HG03521 (cell line): Measurements from ENCODE around the gene MASP2.
"Not testable (repeated sequence)": the region's sequence is repeated elsewhere in the genome, so short reads cannot be mapped to it uniquely, and the experiment has no call there.

Source experiments
- ATAC-seq: cut with Tn5 transposase; IDR thresholded peaks from one replicate; pipeline ENCODE4 v1.9.1; 2021; ENCODE audit warnings: mild to moderate bottlenecking, moderate library complexity; ENCODE audit not compliant: unreplicated experiment

Gene MASP2

DNA sequence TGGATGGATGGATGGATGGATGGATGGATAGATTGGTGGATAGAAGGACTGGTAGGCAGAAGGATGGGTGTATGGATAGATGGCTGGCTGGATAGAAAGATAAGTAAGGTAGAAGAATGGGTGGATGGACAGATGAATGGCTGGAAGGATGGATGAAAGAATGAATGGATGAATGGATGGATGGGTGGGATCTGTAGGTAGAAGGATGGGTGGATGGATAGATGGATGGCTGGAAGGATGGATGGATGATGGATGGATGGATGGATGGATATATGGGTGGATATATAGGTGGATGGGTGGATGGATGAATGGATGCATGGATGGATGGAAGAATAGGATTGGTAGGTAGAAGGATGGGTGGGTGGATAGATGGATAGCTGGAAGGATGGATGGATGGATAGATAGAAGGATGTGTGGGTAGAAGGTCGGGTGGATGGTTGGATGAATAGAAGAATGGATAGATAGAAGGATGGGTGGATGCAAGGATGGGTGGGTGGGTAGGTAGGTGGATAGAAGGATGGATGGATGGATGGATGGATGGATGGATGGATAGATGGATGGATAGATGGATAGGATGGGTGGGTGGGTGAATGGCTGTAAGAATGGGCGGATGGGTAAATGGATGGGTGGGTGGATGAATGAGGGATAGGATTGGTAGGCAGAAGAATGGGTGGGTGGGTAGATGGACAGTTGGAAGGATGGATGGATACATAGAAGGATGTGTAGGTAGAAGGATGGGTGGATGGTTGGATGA, 7.5 kb downstream of the MASP2 start:
- ATAC-seq: no peak

- no peak for ATAC-seq
Observed at GRCh38 chr1:11037740-11038182, 9.3 kb downstream of the MASP2 start.

DNA sequence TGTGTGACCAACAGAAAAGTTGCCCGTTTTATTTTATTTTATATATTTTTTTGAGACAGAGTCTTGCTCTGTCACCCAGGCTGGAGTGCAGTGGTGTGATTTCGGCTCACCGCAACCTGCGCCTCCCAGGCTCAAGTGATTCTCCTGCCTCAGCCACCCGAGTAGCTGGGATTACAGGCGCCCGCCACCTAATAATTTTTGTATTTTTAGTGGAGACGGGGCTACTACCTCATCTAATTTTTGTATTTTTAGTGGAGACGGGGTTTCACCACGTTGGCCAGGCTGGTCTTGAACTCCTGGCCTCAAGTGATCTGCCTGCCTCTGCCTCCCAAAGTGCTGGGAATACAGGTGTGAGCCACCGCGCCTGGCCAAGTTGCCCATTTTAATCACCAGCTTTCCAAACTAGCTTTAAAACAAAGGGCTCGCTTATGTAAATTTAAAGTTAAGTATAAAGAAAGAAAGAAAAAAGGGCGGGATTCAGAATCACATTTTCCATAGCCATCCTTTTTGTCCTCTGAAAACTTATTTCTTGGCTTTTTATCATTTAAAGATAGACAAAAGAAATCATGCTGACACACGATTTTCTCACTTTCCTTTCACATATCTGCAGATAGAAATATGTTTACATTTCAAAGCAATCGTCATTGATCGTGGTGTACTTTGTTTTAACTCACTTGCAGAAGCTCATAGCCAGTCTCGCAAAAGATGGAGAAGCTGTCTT, 9.9 kb downstream of the MASP2 start:
- not testable (repeated sequence) for ATAC-seq

DNA sequence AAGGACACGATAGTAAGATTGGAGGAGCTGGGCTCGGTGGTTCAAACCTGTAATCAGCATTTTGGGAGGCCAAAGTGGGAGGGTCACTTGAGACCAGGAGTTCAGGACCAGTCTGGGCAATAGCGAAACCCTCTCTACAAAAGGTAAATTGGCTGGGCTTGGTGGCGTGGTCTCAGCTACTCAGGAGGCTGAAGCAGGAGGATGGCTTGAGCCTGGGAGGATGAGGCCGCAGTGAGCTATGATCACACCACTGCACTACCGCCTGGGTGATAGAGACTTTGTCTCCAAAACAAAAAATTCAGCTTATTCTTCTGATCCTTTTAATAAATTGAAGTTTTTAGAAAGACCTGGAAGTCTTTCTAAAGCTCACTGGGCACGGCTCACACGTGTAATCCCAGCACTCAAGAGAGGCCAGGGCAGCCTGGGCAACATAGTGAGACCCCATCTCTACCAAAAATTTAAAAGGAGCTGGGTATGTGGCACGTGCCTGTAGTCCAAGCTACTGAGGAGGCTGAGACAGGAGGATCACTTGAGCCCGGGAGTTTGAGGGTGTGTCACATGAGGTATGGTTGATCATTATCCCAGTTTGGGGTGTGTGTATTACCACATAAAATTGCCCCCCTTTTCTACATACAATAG, 15.3 kb downstream of the MASP2 start:
- ATAC-seq: no peak

- no peak for ATAC-seq
Observed at GRCh38 chr1:11030865-11031264, 16.2 kb downstream of the MASP2 start.

GRCh38 chr1:11028018-11028417, 19.0 kb downstream of the MASP2 start:
- no peak for ATAC-seq

- no peak for ATAC-seq
Observed at GRCh38 chr1:11027316-11027715, 19.7 kb downstream of the MASP2 start.

DNA sequence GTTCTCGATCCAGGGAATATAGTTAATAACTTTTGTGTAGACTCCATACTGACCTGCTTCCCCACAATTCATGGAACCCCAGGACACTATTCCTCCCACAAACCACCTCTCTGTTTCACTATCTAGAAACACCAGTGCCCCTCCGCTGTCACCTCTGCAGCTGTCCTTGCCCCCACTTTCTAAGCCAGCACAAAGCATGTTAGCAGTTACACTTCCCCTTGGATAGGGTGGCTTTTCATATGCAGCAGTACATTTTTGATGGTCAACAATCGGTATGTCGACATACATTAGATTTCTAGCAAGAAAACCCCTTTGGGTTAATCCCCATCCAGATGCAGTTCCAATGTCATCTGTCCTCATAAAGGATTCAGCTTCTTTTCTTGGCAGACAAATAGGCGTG, 20.1 kb downstream of the MASP2 start:
- ATAC-seq: no peak

GRCh38 chr1:11026052-11026451, 21.0 kb downstream of the MASP2 start:
- no peak for ATAC-seq

DNA sequence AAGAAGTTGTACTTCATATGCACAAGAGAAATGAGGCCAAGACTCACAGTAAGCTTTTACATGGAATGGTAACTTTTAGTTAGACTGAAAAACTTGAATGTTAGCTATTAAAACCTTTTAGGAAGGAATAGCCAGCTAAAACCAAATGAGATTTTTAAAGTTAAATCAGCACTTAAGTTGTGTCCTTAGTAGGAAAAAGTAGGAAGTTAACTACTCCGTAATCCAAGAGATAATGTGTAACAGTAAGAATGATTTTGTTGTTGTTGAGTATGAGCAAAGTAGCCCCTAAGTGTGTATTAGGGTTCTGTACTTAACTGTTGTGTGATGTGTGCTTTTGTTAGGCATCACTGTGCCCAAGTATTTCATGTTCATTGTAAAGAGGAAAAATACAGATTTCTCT, 21.4 kb downstream of the MASP2 start:
- ATAC-seq: no peak

GRCh38 chr1:11024874-11025203, 22.2 kb downstream of the MASP2 start:
- ATAC-seq: no peak

DNA sequence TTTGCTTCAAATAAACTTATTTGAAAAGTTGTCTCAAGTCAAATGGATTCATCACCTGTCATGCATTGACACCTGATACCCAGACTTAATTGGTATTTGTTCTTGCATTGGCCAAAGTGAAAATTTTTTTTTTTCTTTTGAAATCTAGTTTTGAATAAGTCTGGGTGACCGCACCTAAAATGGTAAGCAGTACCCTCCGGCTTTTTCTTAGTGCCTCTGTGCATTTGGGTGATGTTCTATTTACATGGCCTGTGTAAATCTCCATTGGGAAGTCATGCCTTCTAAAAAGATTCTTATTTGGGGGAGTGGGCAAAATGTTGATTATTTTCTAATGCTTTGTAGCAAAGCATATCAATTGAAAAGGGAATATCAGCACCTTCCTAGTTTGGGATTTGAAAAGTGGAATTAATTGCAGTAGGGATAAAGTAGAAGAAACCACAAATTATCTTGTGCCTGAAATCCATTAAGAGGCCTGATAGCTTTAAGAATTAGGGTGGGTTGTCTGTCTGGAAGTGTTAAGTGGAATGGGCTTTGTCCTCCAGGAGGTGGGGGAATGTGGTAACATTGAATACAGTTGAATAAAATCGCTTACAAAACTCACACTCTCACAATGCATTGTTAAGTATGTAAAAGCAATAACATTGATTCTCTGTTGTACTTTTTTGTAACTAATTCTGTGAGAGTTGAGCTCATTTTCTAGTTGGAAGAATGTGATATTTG, 22.7 kb downstream of the MASP2 start:
- no peak for ATAC-seq

- no peak for ATAC-seq
Observed at GRCh38 chr1:11023201-11023600, 23.8 kb downstream of the MASP2 start.

- no peak for ATAC-seq
Observed at GRCh38 chr1:11019971-11020370, 27.1 kb downstream of the MASP2 start.

DNA sequence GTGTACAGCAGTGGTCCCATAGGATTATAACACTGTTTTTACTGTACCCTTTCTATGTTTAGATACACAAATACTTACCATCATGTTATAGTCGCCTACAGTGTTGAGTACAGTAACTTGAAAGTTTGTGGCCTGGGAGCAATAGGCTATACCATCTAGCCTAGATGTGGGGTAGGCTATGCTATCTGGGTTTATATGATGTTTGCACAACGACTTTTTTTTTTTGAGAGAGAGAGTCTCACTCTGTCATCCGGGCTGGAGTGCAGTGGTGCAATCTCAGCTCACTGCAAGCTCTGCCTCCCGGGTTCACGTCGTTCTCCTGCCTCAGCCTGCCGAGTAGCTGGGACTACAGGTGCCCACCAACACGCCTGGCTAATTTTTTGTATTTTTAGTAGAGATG, 27.7 kb downstream of the MASP2 start:
- not testable (repeated sequence) for ATAC-seq

DNA sequence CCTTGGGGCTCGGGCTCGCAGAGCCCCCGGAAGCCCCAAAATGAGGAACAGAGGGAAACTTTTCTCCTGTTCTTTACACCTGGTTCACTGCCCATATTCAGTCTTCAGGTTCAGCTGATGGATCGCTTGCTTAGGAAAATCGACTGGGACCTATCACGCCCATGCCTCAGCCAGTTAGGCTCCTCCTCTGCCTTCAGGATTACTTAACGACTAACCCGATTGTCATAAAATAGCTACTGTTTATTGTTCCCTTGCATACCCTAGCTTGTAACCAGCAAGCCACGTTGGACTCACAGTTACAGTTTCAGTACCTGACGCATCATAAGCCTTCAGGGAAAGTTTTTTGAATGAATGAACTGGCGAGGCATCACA, 33.9 kb downstream of the MASP2 start:
- peak; percentile 3 for ATAC-seq

DNA sequence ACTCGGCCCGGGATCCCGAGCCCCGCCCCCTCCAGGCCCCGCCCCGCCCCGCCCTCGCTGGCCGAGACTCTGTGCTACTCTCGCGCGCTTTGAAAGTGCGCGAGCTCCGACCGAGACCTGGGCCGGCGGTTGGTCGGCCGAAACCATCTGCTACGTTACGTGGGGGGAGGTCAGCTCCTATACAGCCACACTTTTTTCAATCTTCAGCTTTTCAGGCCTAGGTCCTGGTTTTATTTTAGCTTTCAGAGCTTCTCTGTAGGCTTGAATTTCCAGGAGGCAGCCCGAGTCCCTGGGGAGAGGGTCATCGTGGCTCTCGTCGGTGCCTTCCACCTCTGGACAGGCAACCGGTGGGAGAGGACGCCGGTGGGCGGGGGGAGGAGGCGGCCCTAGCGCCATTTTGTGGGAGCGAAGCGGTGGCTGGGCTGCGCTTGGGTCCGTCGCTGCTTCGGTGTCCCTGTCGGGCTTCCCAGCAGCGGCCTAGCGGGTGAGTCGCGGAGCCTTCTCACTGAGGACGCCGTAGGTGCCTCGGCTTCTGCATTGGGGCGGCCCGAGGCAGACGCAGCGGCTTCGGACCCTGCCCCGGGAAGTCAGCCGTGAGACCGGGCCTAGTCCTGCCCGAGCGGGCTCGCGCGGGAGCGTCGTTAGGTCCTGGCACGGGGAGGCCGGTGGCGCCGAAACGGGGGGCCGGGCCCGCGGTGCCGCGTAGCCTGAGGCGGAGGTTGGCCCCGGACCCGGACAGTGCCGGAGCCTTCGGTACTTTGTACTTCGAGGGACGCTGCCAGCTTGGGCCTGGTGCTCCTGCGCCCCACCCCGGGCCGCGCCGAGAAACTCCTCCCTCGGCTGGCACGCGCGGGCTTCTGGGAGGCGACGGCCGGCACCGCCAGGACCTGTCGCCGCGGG, 34.5 kb downstream of the MASP2 start, which contains the start of gene TARDBP:
TARDBP (plus strand) TSS at position 395 of the 900 bp plus-strand sequence. CDS start 1,074 bp downstream, outside the sequence.
- peak; percentile 84 for ATAC-seq

GRCh38 chr1:11000526-11000925, 46.5 kb downstream of the MASP2 start:
- ATAC-seq: no peak

GRCh38 chr1:10996100-10996499, 50.9 kb downstream of the MASP2 start:
- ATAC-seq: no peak

- no peak for ATAC-seq
Observed at GRCh38 chr1:10992864-10993263, 54.2 kb downstream of the MASP2 start.
